CD4-positive, alpha-beta memory T cell (primary cell): ENCODE measurements around the gene AGR2. TPM values are rescaled to one million over a fixed set of nuclear protein-coding genes. Genes with fewer than 3 reads are reported as not detected.

ENCODE experiments used
- CTCF ChIA-PET: fragments of 350-600 bp; sonication (Branson Sonifier 250); formaldehyde crosslinking; loops from one replicate; lab custom pipeline; 2021; ENCODE audit warnings: inconsistent platforms; ENCODE audit not compliant: partially characterized antibody; lab: Charles Lee
- POLR2A ChIA-PET: fragments of 350-600 bp; sonication (Branson Sonifier 250); formaldehyde crosslinking; loops from one replicate; lab custom pipeline; 2021; ENCODE audit not compliant: partially characterized antibody; lab: Charles Lee
- DNase-seq, 5 donors: peaks; one replicate each; pipeline versions ENCODE4 v3.0.0 to v3.0.0-alpha.2; 2020 to 2022; ENCODE audit warnings: mixed read lengths in 1 of 5
- H3K27ac ChIP-seq: one replicate; pipeline ENCODE4 v1.7.0; 2013; ENCODE audit warnings: low read depth, low read length
- H3K27me3 ChIP-seq: 2 replicates; pipeline ENCODE4 v1.7.0; 2013; ENCODE audit warnings: mild to moderate bottlenecking, low read length, moderate library complexity; ENCODE audit not compliant: insufficient read depth
- H3K36me3 ChIP-seq: 2 replicates; pipeline ENCODE4 v1.7.0; 2013; ENCODE audit warnings: mild to moderate bottlenecking, low read length, moderate library complexity; ENCODE audit not compliant: insufficient read depth
- H3K4me1 ChIP-seq: 2 replicates; pipeline ENCODE4 v1.7.0; 2013; ENCODE audit warnings: mild to moderate bottlenecking, low read length, moderate library complexity; ENCODE audit not compliant: insufficient read depth
- H3K4me3 ChIP-seq, 2 donors: one replicate each; pipeline ENCODE4 v1.7.0; 2013; ENCODE audit warnings: low read length in 2 of 2, mild to moderate bottlenecking in 1 of 2
- H3K9me3 ChIP-seq, 2 donors: one replicate each; pipeline ENCODE4 v1.7.0; 2013; ENCODE audit warnings: low read length in 2 of 2, control low read depth in 1 of 2; ENCODE audit not compliant: control insufficient read depth in 1 of 2
- H3K27ac Mint-ChIP-seq, 7 donors: one replicate each; pipeline ENCODE4 v1.8.0; 2020 to 2021; ENCODE audit warnings: mixed read lengths in 7 of 7, mild to moderate bottlenecking in 6 of 7, inconsistent platforms in 3 of 7, moderate library complexity in 3 of 7
- H3K27me3 Mint-ChIP-seq, 2 donors: one replicate each; pipeline ENCODE4 v1.8.0; 2020 to 2021; ENCODE audit warnings: mixed read lengths in 2 of 2
- H3K36me3 Mint-ChIP-seq, 2 donors: one replicate each; pipeline ENCODE4 v1.8.0; 2020 to 2021; ENCODE audit warnings: mixed read lengths in 2 of 2, inconsistent platforms in 1 of 2, mild to moderate bottlenecking in 1 of 2
- H3K4me1 Mint-ChIP-seq, 4 donors: one replicate each; pipeline ENCODE4 v1.8.0; 2020 to 2021; ENCODE audit warnings: mixed read lengths in 4 of 4, mild to moderate bottlenecking in 1 of 4
- H3K4me3 Mint-ChIP-seq, 8 donors: one replicate each; pipeline ENCODE4 v1.8.0; 2020 to 2021; ENCODE audit warnings: mixed read lengths in 8 of 8, mild to moderate bottlenecking in 7 of 8, moderate library complexity in 6 of 8, inconsistent platforms in 3 of 8
- H3K9me3 Mint-ChIP-seq, 8 donors: one replicate each; pipeline ENCODE4 v1.8.0; 2020 to 2021; ENCODE audit warnings: mixed read lengths in 8 of 8, mild to moderate bottlenecking in 5 of 8, inconsistent platforms in 3 of 8, moderate library complexity in 1 of 8
- intact Hi-C: fragments of 100-400 bp; cut with micrococcal nuclease; formaldehyde crosslinking; loops from one replicate; pipeline ENCODE4 v1.15.1; 2023
- polyA plus RNA-seq, 2 donors: library from polyadenylated mRNA; unstranded; fragments of 300-500 nt; fragmentation: Illumina TruSeq; gene quantifications; one replicate each; pipeline ENCODE4 v1.2.3, GENCODE V29; 2021
- total RNA-seq, 2 experiments: library from RNA; stranded (reverse); gene quantifications; one replicate each; pipeline ENCODE4 v1.2.3, GENCODE V29; 2021

AGR2 gene
- total and polyA plus RNA-seq, 4 experiments from 2014 or later: not detected

DNA sequence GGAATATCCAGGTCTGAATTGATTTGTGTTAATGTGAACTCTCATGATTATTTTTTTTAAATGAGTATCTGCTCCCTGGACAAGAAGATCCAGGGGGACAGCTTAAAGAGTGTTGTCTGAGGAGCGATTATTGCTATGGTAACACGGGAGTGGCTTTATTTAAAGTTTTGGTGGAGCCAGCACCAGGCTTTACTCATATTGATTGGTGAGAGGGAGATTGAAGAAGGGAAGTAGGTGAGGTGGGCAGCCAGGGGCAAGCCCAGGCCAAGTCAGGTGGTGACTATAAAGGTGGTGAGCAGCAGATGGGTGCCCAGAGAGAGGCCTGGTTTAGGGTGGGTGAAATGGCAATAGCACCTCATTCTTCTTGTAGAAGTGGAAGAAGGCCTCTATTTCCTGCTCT is 10.2 kb upstream of the AGR2 start:
- Histone ChIP-seq H3K4me3 (no peak overlapping the region), H3K27ac (no peak overlapping the region), H3K27me3 (no peaks in the 10 kb centered on the region), H3K4me1 (no peaks in the 10 kb centered on the region), H3K36me3 (no peaks in the 10 kb centered on the region), H3K9me3 (no peaks in the 10 kb centered on the region)
- no peak overlapping the region for H3K4me3 Mint-ChIP-seq
- DNase-seq: no peak
- H3K27ac Mint-ChIP-seq: peak overlapping the region in 1 of 7 donors; percentile 25
- intact Hi-C loops: no loop called here
- no peaks in the 10 kb centered on the region for H3K36me3 Mint-ChIP-seq
- ChIA-PET CTCF (no interaction called here), POLR2A (no interaction called here)
- peaks cover 0 to 3% (median 0%) of the 10 kb centered on the region in 8 donors for H3K9me3 Mint-ChIP-seq
- H3K27me3 Mint-ChIP-seq: peaks cover 3 to 10% of the 10 kb centered on the region in 2 donors
- H3K4me1 Mint-ChIP-seq: peaks cover 0 to 2% (median 0%) of the 10 kb centered on the region in 4 donors

GRCh38 chr7:16813232-16813616 is 8.4 kb upstream of the AGR2 start:
- Mint-ChIP-seq H3K4me1 (peaks cover 0 to 2% (median 0%) of the 10 kb centered on the region in 4 donors), H3K36me3 (no peaks in the 10 kb centered on the region), H3K27me3 (peaks cover 3 to 10% of the 10 kb centered on the region in 2 donors), H3K9me3 (peaks cover 0 to 3% (median 0%) of the 10 kb centered on the region in 8 donors), H3K27ac (no peak overlapping the region), H3K4me3 (no peak overlapping the region)
- no peak for DNase-seq
- ChIA-PET CTCF (no interaction called here), POLR2A (no interaction called here)
- Histone ChIP-seq H3K4me3 (no peak overlapping the region), H3K9me3 (no peaks in the 10 kb centered on the region), H3K27me3 (no peaks in the 10 kb centered on the region), H3K36me3 (no peaks in the 10 kb centered on the region), H3K4me1 (no peaks in the 10 kb centered on the region), H3K27ac (no peak overlapping the region)
- intact Hi-C loops: no loop called here

GRCh38 chr7:16812542-16813231 is 7.9 kb upstream of the AGR2 start:
- no peak overlapping the region for H3K4me3 Mint-ChIP-seq
- H3K36me3 Mint-ChIP-seq: no peaks in the 10 kb centered on the region
- no peak overlapping the region for H3K27ac Mint-ChIP-seq
- POLR2A ChIA-PET: no interaction called here
- intact Hi-C loops: no loop called here
- peaks cover 6 to 9% of the 10 kb centered on the region in 2 donors for H3K27me3 Mint-ChIP-seq
- no peaks in the 10 kb centered on the region for H3K4me1 Mint-ChIP-seq
- no peak for DNase-seq
- Histone ChIP-seq H3K9me3 (no peaks in the 10 kb centered on the region), H3K27ac (no peak overlapping the region), H3K4me1 (no peaks in the 10 kb centered on the region), H3K27me3 (no peaks in the 10 kb centered on the region), H3K36me3 (no peaks in the 10 kb centered on the region), H3K4me3 (no peak overlapping the region)
- no peaks in the 10 kb centered on the region for H3K9me3 Mint-ChIP-seq
- CTCF ChIA-PET: no interaction called here

DNA sequence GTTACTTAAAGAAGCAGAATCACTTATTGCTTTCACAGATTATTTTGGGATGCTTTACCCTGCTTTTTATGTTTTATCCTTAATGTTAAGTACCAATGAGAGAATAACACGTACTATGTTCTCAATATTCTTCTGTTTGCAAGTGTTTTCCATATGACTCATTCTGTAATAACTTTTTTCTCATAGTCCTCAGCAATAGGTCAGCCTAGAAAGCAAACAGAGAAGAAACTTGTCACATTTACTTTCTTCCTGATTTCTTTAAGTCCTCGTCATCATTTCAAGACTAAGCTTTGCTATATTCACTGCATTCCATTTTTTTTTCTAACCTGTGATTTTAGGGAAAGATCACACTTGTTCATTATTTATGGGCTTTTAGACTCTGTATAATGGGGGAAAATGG is 6.8 kb upstream of the AGR2 start:
- H3K27me3 ChIP-seq: no peaks in the 10 kb centered on the region
- Mint-ChIP-seq H3K4me1 (no peaks in the 10 kb centered on the region), H3K4me3 (no peak overlapping the region), H3K27ac (no peak overlapping the region), H3K9me3 (no peaks in the 10 kb centered on the region), H3K36me3 (no peaks in the 10 kb centered on the region), H3K27me3 (peaks cover 8% of the 10 kb centered on the region in 2 donors)
- no peaks in the 10 kb centered on the region for H3K9me3 ChIP-seq
- ChIA-PET CTCF (no interaction called here), POLR2A (no interaction called here)
- intact Hi-C loops: no loop called here
- no peak overlapping the region for H3K27ac ChIP-seq
- no peak for DNase-seq
- no peaks in the 10 kb centered on the region for H3K4me1 ChIP-seq
- H3K4me3 ChIP-seq: no peak overlapping the region
- no peaks in the 10 kb centered on the region for H3K36me3 ChIP-seq

- no peak for DNase-seq
- Histone ChIP-seq H3K4me1 (no peaks in the 10 kb centered on the region), H3K4me3 (no peak overlapping the region), H3K27ac (no peak overlapping the region), H3K36me3 (no peaks in the 10 kb centered on the region), H3K27me3 (no peaks in the 10 kb centered on the region), H3K9me3 (no peaks in the 10 kb centered on the region)
- no peak overlapping the region for H3K4me3 Mint-ChIP-seq
- H3K27ac Mint-ChIP-seq: no peak overlapping the region
- ChIA-PET CTCF (no interaction called here), POLR2A (no interaction called here)
- H3K9me3 Mint-ChIP-seq: no peaks in the 10 kb centered on the region
- H3K36me3 Mint-ChIP-seq: no peaks in the 10 kb centered on the region
- intact Hi-C loops: no loop called here
- no peaks in the 10 kb centered on the region for H3K4me1 Mint-ChIP-seq
- peaks cover 8 to 9% of the 10 kb centered on the region in 2 donors for H3K27me3 Mint-ChIP-seq
Observed at GRCh38 chr7:16810573-16810972, 5.8 kb upstream of the AGR2 start.

DNA sequence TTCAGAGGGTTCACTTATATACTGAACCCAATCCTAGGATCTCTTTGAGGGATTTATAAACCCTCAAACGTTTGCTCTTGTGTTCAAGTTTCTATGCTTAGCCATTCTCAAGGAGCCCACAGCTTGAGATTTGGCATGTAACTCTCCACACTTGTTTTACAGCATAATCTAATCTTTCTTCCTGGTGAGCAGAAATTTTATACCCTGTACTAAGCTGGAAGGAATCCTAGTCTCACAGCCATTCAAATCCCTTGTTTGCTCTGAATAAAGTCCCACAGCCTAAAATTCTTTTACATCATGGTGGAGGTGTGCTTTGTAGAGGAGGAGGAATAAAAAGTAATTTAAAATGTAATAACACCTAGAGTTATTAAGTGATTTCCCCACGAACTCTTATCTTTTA is 5.3 kb upstream of the AGR2 start:
- no peak for DNase-seq
- no peak overlapping the region for H3K27ac Mint-ChIP-seq
- POLR2A ChIA-PET: no interaction called here
- Histone ChIP-seq H3K4me1 (no peaks in the 10 kb centered on the region), H3K27me3 (no peaks in the 10 kb centered on the region), H3K36me3 (no peaks in the 10 kb centered on the region), H3K9me3 (no peaks in the 10 kb centered on the region), H3K4me3 (no peak overlapping the region), H3K27ac (no peak overlapping the region)
- intact Hi-C loops: no loop called here
- no peaks in the 10 kb centered on the region for H3K36me3 Mint-ChIP-seq
- CTCF ChIA-PET: no interaction called here
- no peaks in the 10 kb centered on the region for H3K9me3 Mint-ChIP-seq
- peaks cover 9 to 12% of the 10 kb centered on the region in 2 donors for H3K27me3 Mint-ChIP-seq
- H3K4me3 Mint-ChIP-seq: no peak overlapping the region
- no peaks in the 10 kb centered on the region for H3K4me1 Mint-ChIP-seq

GRCh38 chr7:16805441-16805840 is 642 bp upstream of the AGR2 start:
- H3K9me3 Mint-ChIP-seq: no peaks in the 10 kb centered on the region
- H3K4me3 Mint-ChIP-seq: no peak overlapping the region
- ChIA-PET CTCF (no interaction called here), POLR2A (no interaction called here)
- Histone ChIP-seq H3K4me1 (no peaks in the 10 kb centered on the region), H3K27me3 (no peaks in the 10 kb centered on the region), H3K4me3 (no peak overlapping the region), H3K9me3 (no peaks in the 10 kb centered on the region), H3K36me3 (no peaks in the 10 kb centered on the region), H3K27ac (no peak overlapping the region)
- H3K36me3 Mint-ChIP-seq: no peaks in the 10 kb centered on the region
- H3K27ac Mint-ChIP-seq: no peak overlapping the region
- H3K27me3 Mint-ChIP-seq: peaks cover 7 to 15% of the 10 kb centered on the region in 2 donors
- no peaks in the 10 kb centered on the region for H3K4me1 Mint-ChIP-seq
- no peak for DNase-seq
- intact Hi-C loops: no loop called here
